HFF-Myc (cell line): ENCODE results near the gene RYK.
"Not testable (repeated sequence)": the region's sequence is repeated elsewhere in the genome, so short reads cannot be mapped to it uniquely, and the experiment has no call there.

ENCODE experiments used
- DNase-seq: peaks from one replicate; pipeline ENCODE4 v3.0.0-alpha.2; 2011; ENCODE audit warnings: low read depth; ENCODE audit errors: extremely low read depth
- H3K4me3 ChIP-seq: replicated peaks from 2 replicates; pipeline ENCODE4 v1.5.1; 2011; ENCODE audit warnings: low read depth, mild to moderate bottlenecking, control low read depth, low read length
- CTCF ChIP-seq: IDR thresholded peaks from 2 replicates; pipeline ENCODE4 v1.5.1; 2012; ENCODE audit warnings: mild to moderate bottlenecking, low read depth, low read length, control low read depth; ENCODE audit errors: missing control alignments

RYK gene

GRCh38 chr3:134205451-134205850 is 45.2 kb downstream of the RYK start:
- TF ChIP-seq CTCF, result no peak
- DNase-seq, result no peak
- no peak overlapping the region for H3K4me3 ChIP-seq

GRCh38 chr3:134201201-134202130 is 49.2 kb downstream of the RYK start:
- no peak for DNase-seq
- no peak for TF ChIP-seq CTCF
- H3K4me3 ChIP-seq, result no peak overlapping the region

GRCh38 chr3:134199880-134200279 is 50.8 kb downstream of the RYK start:
- H3K4me3 ChIP-seq, DNase-seq: not testable (repeated sequence)

- no peak overlapping the region for H3K4me3 ChIP-seq
- no peak for TF ChIP-seq CTCF
- DNase-seq, result no peak
Observed at GRCh38 chr3:134199240-134199639, 51.4 kb downstream of the RYK start.

GRCh38 chr3:134198414-134198813 is 52.2 kb downstream of the RYK start:
- no peak for DNase-seq
- no peak overlapping the region for H3K4me3 ChIP-seq
- no peak for TF ChIP-seq CTCF

- peak; percentile 60 for TF ChIP-seq CTCF
- DNase-seq, result peak; percentile 43
- H3K4me3 ChIP-seq, result no peak overlapping the region
Observed at GRCh38 chr3:134197681-134198261, 52.9 kb downstream of the RYK start.

- no peak for DNase-seq
- H3K4me3 ChIP-seq, result no peak overlapping the region
- TF ChIP-seq CTCF, result no peak
Observed at GRCh38 chr3:134194247-134194646, 56.4 kb downstream of the RYK start.
